Testis (tissue), 2 donors: Measurements from ENCODE around the gene CCDC85A.

Source experiments
- POLR2A ChIP-seq: fragments of 450-650 bp; IDR thresholded peaks from one replicate; pipeline ENCODE4 v1.6.1; 2017; ENCODE audit warnings: antibody characterized with exemption, mild to moderate bottlenecking, moderate library complexity
- TF ChIP-seq, protein P1 (sequence below), 3 experiments: fragments of 450-650 bp in 2 of 3; fragments of 200-600 bp in 1 of 3; sonication (generic) in 1 of 3; IDR thresholded peaks; one replicate each; pipeline ENCODE4 v1.5.1; 2016 to 2019; ENCODE audit warnings: antibody characterized with exemption in 3 of 3, mild to moderate bottlenecking in 2 of 3, moderate library complexity in 1 of 3

DNA sequence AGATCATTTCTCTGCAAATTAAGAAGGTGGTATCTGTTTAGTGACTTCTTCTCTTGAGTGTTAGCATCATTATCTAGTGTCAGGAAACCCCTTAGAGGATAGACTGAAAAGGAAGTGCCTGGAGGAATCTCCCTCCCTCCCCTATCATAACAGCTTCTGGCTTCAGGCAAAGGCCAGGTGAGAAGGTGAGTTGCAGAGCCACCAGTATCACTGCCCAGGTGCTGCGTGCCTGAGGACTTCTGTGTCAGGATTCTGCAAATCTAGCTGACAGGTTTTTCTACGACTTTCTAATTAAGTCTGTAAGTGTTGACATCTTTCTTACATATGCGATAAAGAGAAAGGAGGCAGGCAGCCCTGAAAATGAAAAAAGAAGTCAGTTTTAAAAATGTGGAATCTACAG lies 111.9 kb downstream of the CCDC85A start:
- TF ChIP-seq, protein P1, sequence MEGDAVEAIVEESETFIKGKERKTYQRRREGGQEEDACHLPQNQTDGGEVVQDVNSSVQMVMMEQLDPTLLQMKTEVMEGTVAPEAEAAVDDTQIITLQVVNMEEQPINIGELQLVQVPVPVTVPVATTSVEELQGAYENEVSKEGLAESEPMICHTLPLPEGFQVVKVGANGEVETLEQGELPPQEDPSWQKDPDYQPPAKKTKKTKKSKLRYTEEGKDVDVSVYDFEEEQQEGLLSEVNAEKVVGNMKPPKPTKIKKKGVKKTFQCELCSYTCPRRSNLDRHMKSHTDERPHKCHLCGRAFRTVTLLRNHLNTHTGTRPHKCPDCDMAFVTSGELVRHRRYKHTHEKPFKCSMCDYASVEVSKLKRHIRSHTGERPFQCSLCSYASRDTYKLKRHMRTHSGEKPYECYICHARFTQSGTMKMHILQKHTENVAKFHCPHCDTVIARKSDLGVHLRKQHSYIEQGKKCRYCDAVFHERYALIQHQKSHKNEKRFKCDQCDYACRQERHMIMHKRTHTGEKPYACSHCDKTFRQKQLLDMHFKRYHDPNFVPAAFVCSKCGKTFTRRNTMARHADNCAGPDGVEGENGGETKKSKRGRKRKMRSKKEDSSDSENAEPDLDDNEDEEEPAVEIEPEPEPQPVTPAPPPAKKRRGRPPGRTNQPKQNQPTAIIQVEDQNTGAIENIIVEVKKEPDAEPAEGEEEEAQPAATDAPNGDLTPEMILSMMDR (IDR thresholded peaks at IDR 0.05), result no peak
- TF ChIP-seq POLR2A, result no peak
